Astrocyte (in vitro differentiated cells and primary cell): ENCODE data around the gene LYSET.

ENCODE experiments used
- CTCF ChIP-seq: IDR thresholded peaks from 2 replicates; pipeline ENCODE4 v1.5.1; 2011; ENCODE audit warnings: low read depth, mild to moderate bottlenecking, inconsistent platforms, low read length, moderate library complexity; ENCODE audit not compliant: insufficient read depth
- EZH2 ChIP-seq: IDR thresholded peaks from 2 replicates; pipeline ENCODE4 v1.6.1; 2012; ENCODE audit warnings: mild to moderate bottlenecking, low read length, inconsistent platforms; ENCODE audit not compliant: insufficient read depth

- TF ChIP-seq CTCF = peak; percentile 63
- TF ChIP-seq EZH2 = no peak
These were observed 34.1 kb downstream of the LYSET start for GRCh38 chr14:93219103-93219726.
